Immature natural killer cell (primary cell): ENCODE measurements around the gene UGT1A7. TPM values are rescaled to one million over a fixed set of nuclear protein-coding genes. Genes with fewer than 3 reads are reported as not detected.

Experiments used
- DNase-seq, 3 donors: peaks; one replicate each; pipeline ENCODE4 v3.0.0; 2022; ENCODE audit warnings: mixed read lengths in 1 of 3
- H3K27ac Mint-ChIP-seq, 6 donors: one replicate each; pipeline ENCODE4 v1.8.0; 2020; ENCODE audit warnings: mixed read lengths in 6 of 6, mild to moderate bottlenecking in 5 of 6, inconsistent platforms in 4 of 6, moderate library complexity in 3 of 6
- H3K27me3 Mint-ChIP-seq, 3 donors: one replicate each; pipeline ENCODE4 v1.8.0; 2020 to 2021; ENCODE audit warnings: low read depth in 3 of 3, mild to moderate bottlenecking in 3 of 3, mixed read lengths in 3 of 3, moderate library complexity in 3 of 3, inconsistent platforms in 1 of 3
- H3K36me3 Mint-ChIP-seq, 3 donors: one replicate each; pipeline ENCODE4 v1.8.0; 2020; ENCODE audit warnings: mixed read lengths in 3 of 3, inconsistent platforms in 2 of 3, mild to moderate bottlenecking in 2 of 3
- H3K4me1 Mint-ChIP-seq, 2 donors: one replicate each; pipeline ENCODE4 v1.8.0; 2020; ENCODE audit warnings: inconsistent platforms in 2 of 2, mild to moderate bottlenecking in 2 of 2, mixed read lengths in 2 of 2, moderate library complexity in 1 of 2
- H3K4me3 Mint-ChIP-seq, 5 donors: one replicate each; pipeline ENCODE4 v1.8.0; 2020; ENCODE audit warnings: mild to moderate bottlenecking in 5 of 5, mixed read lengths in 5 of 5, inconsistent platforms in 3 of 5, moderate library complexity in 3 of 5
- H3K9me3 Mint-ChIP-seq, 6 donors: one replicate each; pipeline ENCODE4 v1.8.0; 2020; ENCODE audit warnings: mild to moderate bottlenecking in 6 of 6, mixed read lengths in 6 of 6, inconsistent platforms in 4 of 6, moderate library complexity in 3 of 6
- polyA plus RNA-seq, 3 donors: library from polyadenylated mRNA; unstranded; fragments of 300-500 nt; fragmentation: Illumina TruSeq; gene quantifications; one replicate each; pipeline ENCODE4 v1.2.3, GENCODE V29; 2021

Gene UGT1A7
- polyA plus RNA-seq, 3 donors from 2014 or later, result not detected

DNA sequence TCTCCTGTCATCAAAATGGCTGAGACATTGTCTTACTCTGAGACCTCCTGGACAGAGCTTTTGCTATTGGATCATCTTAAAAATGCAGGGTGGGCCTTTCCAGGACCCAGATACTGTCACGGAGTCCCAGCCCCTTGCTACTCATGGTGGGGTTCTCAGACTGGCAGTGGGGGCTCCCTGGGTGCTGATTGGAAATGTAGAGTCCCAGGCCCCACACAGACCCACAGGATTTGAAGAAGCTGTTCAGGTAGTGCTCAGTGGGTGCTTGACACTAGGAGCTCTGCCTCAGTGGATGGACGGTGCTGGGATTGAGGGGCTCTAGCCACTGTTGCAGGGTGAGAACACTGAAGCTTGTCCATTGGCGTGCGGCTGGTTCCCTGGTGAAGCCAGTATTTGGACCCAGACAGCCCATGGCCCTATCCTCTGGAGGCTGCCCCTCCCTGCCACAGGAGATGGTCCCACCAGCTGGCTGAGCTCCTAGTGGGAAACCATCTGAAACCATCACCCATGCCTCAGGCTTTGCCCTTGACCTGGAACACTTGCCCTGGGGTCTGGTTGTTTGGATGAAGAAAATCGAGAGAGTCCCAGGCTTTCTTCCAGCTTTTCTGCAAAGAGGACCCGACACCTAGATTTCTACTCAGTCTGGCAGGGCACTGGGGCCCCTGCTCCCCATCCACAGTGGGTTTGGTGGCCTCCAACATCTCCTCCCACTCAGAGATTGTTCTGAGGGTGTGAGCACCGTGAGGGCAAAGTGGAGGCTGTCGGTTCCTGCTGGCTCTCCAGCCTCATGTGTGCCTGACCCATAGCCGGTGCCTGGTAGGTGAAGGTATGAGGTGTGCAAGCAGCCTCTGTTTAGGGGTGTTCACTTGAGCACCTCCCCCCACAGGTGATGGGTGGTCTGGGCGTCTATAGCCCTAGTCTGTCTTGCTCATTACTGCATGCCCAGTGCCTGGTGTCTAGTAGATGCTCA, 126.5 kb downstream of the UGT1A7 start:
- Mint-ChIP-seq H3K9me3 (no peaks in the 10 kb centered on the region), H3K27ac (no peak overlapping the region), H3K36me3 (no peaks in the 10 kb centered on the region), H3K4me1 (no peaks in the 10 kb centered on the region), H3K27me3 (peaks cover 3 to 16% (median 10%) of the 10 kb centered on the region in 3 donors), H3K4me3 (no peak overlapping the region)
- no peak for DNase-seq

DNA sequence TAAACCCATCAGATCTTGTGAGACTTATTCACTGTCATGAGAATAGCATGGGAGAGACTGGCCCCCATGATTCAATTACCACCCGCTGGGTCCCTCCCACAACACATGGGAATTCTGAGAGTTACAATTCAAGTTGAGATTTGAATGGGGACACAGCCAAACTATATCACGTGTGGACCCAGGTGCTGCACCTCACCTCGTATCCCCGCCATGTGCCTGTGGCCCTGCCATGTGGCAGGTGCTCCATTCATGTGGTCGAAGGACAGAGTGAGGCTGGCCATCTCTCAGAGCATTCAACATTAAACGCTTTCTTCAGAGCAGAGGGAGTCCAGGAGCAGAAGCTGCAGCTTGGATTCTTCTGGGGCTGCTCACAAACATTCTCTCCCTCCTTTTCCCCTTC, 128.7 kb downstream of the UGT1A7 start:
- Mint-ChIP-seq H3K27me3 (peaks cover 2 to 16% (median 5%) of the 10 kb centered on the region in 3 donors), H3K4me3 (no peak overlapping the region), H3K36me3 (no peaks in the 10 kb centered on the region), H3K9me3 (no peaks in the 10 kb centered on the region), H3K27ac (no peak overlapping the region), H3K4me1 (no peaks in the 10 kb centered on the region)
- no peak for DNase-seq

DNA sequence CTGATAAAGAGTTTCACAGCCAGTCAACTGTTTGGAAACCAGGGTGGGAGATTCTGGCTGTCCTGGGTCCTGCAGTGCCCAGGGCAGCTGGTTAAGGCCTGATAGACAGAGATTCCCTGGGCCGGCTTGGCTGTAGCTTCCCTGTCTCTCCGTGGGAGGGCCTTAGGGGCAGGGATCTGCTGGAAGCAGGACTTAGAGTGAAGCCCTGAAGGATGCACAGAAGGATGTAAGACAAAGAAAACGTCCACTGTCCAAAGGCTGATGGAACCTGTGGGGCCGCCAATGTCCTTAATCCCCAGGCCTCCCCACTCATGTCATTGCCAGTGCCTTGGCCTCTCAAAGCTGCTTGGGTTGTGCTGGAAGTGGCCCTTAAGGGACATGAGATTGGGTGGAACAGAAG, 129.4 kb downstream of the UGT1A7 start:
- Mint-ChIP-seq H3K4me3 (no peak overlapping the region), H3K27me3 (peaks cover 2 to 16% (median 5%) of the 10 kb centered on the region in 3 donors), H3K27ac (no peak overlapping the region), H3K9me3 (no peaks in the 10 kb centered on the region), H3K4me1 (no peaks in the 10 kb centered on the region), H3K36me3 (no peaks in the 10 kb centered on the region)
- DNase-seq, result no peak

DNA sequence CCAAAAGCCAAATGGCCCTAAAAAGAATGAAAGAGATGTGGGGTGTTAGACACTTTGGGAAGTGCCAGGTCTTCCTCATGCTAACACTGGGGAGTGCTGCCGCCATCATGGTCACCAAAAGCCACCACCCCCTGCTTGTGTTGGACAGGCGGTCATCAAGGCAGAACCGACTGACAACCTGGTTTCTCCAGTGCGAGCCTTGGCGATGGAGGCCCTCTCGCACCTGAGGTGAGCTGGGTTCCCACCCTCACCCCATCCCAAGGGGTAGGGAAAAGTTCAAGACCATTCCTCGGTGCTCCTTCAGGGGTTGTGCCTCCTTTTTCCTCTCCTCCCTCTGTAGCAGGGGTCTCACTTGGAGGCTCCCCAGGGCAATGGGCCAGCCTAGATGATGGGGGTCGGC, 130.0 kb downstream of the UGT1A7 start:
- DNase-seq, result no peak
- Mint-ChIP-seq H3K4me3 (no peak overlapping the region), H3K27me3 (peaks cover 0 to 19% (median 5%) of the 10 kb centered on the region in 3 donors), H3K4me1 (no peaks in the 10 kb centered on the region), H3K9me3 (no peaks in the 10 kb centered on the region), H3K27ac (no peak overlapping the region), H3K36me3 (no peaks in the 10 kb centered on the region)

DNA sequence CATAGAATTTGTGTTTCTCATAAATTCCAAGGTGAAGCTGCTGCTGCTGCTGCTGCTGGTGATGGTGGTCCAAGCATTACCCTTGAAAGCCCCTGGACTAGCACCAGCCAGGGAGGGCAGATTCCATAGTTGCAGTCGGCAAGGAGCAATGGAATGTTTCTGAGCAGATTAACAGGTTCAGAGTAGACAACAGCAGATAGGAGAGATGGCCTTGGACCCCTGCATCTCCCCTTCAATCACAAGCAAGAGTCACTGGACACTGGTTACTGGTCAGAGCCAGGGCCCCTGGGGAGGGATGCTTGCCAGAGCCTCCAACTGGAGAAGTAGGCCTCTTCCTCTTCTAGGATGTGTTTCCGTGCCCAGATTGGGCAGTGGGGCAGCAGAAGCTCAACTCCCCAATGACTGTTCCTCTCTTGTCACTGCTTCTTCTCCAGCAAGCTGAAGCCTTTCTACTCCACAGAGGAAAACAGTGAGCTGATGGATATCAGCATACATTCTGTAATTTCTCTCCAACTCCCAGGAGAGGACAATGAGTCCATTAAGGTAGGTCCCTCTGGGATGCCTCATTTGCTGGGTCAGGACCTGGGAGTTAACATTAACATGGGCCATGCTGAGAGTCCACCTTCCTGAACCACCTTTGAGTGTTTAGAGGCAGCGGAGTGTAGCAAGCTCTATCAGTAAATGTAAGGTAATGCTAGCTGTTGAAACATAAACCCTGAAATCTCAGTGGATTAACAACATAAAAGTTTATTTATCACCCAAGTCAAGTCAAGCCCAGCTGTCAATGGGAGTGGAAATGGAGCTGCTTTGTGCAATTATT, 131.7 kb downstream of the UGT1A7 start:
- H3K4me3 Mint-ChIP-seq, result no peak overlapping the region
- no peaks in the 10 kb centered on the region for H3K36me3 Mint-ChIP-seq
- H3K27me3 Mint-ChIP-seq, result peaks cover 0 to 19% (median 5%) of the 10 kb centered on the region in 3 donors
- H3K27ac Mint-ChIP-seq, result no peak overlapping the region
- H3K4me1 Mint-ChIP-seq, result no peaks in the 10 kb centered on the region
- DNase-seq, result no peak
- no peaks in the 10 kb centered on the region for H3K9me3 Mint-ChIP-seq

DNA sequence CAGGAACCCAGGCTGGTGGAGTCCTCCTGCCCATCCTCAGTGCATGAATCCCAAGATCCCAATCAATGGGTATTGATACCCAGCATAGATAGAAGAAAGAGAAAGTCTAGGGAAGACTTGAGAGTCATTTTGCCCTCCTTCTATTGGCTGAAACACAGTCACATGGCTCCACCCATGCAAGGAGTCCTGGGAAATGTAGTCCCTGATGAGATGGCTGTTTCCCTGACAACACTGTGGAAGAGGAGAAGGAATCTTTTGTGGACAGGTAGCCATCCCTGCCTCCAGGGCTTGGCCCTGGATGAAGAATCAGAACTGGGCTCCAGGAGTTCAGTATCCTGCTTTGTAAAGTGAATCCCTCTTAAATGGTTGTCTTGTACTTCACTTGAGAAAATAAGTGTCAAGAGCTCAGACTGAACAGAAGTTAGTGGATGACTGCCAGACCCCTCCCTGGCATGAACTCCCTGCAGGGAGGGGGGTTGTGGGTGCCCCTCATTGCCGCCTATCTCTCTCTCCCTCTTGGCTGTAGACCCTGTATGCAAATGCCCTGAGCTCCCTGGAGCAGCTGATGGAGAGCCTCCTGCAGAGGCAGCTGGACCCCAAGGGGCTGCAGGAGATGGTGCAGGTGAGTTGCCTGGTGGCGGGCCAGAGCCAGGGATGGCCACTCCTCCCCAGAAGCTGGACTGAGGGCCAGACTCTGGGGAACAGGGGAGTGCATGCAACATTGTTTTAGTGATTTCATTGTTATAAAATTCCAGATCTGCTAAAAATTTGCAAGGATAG, 132.5 kb downstream of the UGT1A7 start:
- Mint-ChIP-seq H3K9me3 (no peaks in the 10 kb centered on the region), H3K4me1 (no peaks in the 10 kb centered on the region), H3K27ac (no peak overlapping the region), H3K36me3 (no peaks in the 10 kb centered on the region), H3K4me3 (no peak overlapping the region), H3K27me3 (peaks cover 0 to 12% (median 6%) of the 10 kb centered on the region in 3 donors)
- no peak for DNase-seq

DNA sequence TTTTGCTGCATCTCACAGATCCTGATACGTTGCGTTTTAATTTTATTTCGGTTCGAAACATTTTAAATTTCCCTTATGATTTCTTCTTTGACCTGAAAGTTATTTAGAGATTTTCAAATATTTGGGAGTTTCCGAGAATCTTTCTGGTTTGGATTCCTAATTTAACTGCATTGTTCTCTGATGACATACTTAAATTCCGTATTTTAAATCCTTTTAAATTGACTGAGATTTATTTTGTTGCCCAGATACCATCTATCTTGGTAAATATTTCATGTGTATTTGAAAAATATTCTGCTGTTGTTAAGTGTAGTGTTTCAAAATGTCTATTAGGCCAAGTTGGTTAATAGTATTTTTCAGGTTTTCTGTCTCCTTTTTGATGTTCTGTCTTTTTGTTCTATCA, 134.2 kb downstream of the UGT1A7 start:
- H3K4me3 Mint-ChIP-seq, result no peak overlapping the region

DNA sequence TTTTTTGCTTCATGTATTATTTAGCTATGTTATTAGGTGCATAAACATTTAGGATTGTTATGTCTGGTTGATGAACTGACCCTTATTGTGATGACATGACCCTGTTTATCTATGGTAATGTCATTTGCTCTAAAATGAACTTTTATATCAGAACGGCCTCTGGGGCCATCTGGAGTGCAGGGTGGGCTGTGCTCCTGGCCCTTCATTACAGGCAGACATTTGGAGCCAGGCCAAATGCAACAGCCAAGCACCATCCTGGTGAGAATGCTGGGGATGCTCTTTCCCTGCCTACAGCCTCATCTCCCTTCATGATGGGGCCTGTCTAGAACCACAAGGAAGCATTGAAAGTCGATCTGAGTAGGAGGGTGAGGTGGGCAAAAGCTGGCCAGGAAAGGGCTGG, 134.6 kb downstream of the UGT1A7 start:
- DNase-seq, result no peak
- peak overlapping the region in 1 of 6 donors; percentile 47 for H3K27ac Mint-ChIP-seq
- no peak overlapping the region for H3K4me3 Mint-ChIP-seq
- peaks cover 0 to 7% (median 5%) of the 10 kb centered on the region in 3 donors for H3K27me3 Mint-ChIP-seq
- H3K36me3 Mint-ChIP-seq, result no peaks in the 10 kb centered on the region
- no peaks in the 10 kb centered on the region for H3K9me3 Mint-ChIP-seq
- H3K4me1 Mint-ChIP-seq, result no peaks in the 10 kb centered on the region

More for the DNA sequence above, 134.2 kb downstream of the UGT1A7 start:
- H3K9me3 Mint-ChIP-seq, result no peaks in the 10 kb centered on the region
- H3K27me3 Mint-ChIP-seq, result peaks cover 0 to 7% (median 5%) of the 10 kb centered on the region in 3 donors
- no peak overlapping the region for H3K27ac Mint-ChIP-seq
- H3K36me3 Mint-ChIP-seq, result no peaks in the 10 kb centered on the region
- no peaks in the 10 kb centered on the region for H3K4me1 Mint-ChIP-seq
- no peak for DNase-seq

DNA sequence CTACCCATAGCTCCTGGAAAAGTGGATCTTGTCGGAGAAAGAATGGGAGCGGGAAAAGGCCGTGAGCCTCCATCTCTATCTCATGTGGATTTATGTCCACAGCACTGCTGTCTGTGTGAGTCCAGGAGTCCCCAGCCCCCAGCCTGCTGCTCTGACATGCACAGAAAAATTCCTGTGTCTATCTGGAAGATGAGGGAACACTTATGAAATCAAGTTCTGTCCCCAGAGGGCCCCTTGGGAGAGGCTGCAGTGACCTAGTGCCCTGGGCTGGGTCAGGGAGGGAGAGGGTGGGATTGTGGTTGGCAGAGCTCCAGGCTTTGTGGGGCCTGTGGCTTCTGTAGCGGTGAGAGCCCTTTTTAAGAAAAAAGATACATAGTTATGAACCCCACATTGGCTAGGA, 135.1 kb downstream of the UGT1A7 start:
- Mint-ChIP-seq H3K4me3 (no peak overlapping the region), H3K9me3 (no peaks in the 10 kb centered on the region), H3K27ac (no peak overlapping the region), H3K4me1 (no peaks in the 10 kb centered on the region), H3K27me3 (peaks cover 0 to 7% (median 3%) of the 10 kb centered on the region in 3 donors), H3K36me3 (no peaks in the 10 kb centered on the region)
- DNase-seq, result no peak

DNA sequence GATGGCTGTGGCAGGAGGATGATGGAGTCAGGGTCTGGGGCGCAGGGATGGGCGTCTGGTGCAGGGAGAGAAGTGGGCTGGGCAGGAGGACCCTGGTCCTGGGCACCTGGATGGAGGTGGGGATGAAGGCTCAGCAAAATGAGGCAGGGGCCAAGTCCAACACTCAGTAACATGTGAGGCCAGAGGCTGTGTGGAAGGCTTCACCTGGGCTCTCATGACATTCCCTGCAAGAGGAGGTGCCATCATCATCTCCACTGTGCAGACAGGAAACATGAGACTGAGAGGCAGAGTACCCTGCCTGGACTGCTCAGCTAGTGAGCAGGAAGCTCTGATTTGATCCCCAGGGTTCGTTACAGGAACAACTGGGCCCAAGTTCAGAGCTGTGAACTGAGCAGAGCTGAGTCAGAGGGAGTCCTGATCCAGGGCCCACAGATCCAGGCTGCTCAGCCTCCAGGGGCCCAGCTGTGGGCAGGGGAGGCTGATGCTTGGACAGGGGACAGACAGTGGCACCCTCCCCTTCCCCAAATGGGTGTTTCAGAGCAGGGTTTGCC, 135.7 kb downstream of the UGT1A7 start:
- no peak overlapping the region for H3K27ac Mint-ChIP-seq
- no peak for DNase-seq
- H3K27me3 Mint-ChIP-seq, result peaks cover 0 to 7% (median 3%) of the 10 kb centered on the region in 3 donors

DNA sequence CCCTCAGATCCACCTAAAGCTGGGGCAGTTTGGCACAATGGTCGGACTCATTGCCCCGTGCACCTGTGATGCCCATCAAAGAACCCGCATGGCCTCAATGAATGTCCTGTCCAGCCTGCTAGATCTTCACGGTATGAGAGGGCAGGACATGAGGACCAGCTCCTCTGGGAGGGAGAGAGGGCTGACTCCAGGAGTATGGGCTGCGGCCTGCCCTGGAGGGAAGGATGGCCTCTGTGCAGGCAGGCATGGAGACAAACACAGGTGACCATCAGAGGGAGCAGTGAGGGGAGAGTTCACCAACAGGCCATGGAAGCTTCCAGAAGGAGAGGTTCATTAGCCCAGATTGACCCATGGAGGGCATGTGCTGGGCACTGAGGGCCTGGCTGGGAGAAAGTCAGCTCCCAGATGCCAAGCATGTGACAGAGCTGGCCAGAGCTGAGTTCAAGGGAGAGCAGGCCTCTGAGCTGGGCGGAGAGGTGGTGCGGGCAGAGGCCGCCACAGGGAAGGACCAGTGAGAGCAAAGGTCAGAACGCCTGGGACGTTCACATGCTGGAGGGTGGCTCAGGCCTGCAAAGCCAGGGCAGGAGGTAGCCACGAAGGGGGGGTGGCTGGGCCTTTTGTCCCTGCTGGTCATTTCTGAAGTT, 136.4 kb downstream of the UGT1A7 start:
- Mint-ChIP-seq H3K36me3 (no peaks in the 10 kb centered on the region), H3K9me3 (no peaks in the 10 kb centered on the region), H3K4me3 (no peak overlapping the region), H3K27me3 (peaks cover 0 to 6% (median 3%) of the 10 kb centered on the region in 3 donors), H3K4me1 (no peaks in the 10 kb centered on the region), H3K27ac (peak overlapping the region in 1 of 6 donors; percentile 69)
- no peak for DNase-seq

More for the DNA sequence above, 135.7 kb downstream of the UGT1A7 start:
- no peak overlapping the region for H3K4me3 Mint-ChIP-seq
- no peaks in the 10 kb centered on the region for H3K4me1 Mint-ChIP-seq
- H3K9me3 Mint-ChIP-seq, result no peaks in the 10 kb centered on the region
- H3K36me3 Mint-ChIP-seq, result no peaks in the 10 kb centered on the region

DNA sequence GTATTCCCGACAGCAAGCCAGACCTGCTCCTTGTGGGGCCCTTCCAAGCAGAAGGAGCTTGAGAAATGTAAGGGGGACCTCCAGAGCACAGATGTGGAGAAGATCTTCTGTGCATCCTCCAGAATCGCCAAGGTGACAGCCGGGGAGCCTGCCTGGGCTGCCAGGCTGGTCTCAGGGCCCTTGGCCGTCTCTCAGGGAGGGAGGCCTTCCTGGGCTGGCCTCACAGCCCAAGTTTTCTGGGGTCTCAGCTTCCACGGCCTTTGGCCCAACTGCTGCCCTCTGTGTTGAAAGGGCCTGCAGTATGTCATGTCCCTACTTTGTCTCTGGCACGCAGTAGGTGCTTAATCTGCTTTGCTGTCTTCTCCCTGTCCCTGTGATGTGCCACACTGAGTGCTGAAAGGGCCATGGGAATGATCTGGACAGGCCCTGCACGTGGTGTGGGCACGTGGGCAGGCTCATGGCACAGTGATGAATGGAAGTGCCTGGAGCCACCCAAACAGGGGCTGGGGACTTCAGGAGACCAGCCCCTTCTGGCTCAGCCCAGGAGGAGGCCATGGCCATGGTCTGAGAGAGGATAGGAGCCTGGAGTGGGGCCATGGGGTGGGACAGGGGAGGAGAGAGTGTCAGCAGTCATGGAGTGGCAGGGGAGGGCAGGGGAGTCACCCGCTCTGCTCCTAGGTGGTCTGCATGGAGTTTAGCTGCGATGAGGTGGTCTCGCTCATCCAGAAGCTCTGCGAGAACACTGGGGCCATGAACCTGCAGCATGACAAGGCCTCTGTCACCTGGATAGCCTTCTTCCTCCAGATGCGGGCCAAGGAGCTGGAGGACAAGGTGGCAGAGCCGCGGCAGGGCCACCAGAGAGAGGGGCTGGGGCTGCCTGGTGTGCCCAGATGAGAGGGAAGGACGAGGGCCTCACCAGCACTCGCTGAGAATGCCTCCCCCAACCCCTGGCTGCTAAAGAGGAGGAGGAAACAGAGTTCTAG, 137.2 kb downstream of the UGT1A7 start:
- H3K4me1 Mint-ChIP-seq, result no peaks in the 10 kb centered on the region
- H3K27me3 Mint-ChIP-seq, result peaks cover 0 to 6% (median 1%) of the 10 kb centered on the region in 3 donors
- no peak for DNase-seq
- H3K36me3 Mint-ChIP-seq, result no peaks in the 10 kb centered on the region
- H3K27ac Mint-ChIP-seq, result no peak overlapping the region
- no peak overlapping the region for H3K4me3 Mint-ChIP-seq
- H3K9me3 Mint-ChIP-seq, result no peaks in the 10 kb centered on the region
